ENCODE results near the gene FCRL2. TPM values are rescaled to one million over a fixed set of nuclear protein-coding genes. Genes with fewer than 3 reads are reported as not detected.
"Not testable (repeated sequence)": the region's sequence is repeated elsewhere in the genome, so short reads cannot be mapped to it uniquely, and the experiment has no call there.

FCRL2 gene
- total RNA-seq, 4 donors from 2014 or later, result 0.47 to 114 (median 2.7) TPM

DNA sequence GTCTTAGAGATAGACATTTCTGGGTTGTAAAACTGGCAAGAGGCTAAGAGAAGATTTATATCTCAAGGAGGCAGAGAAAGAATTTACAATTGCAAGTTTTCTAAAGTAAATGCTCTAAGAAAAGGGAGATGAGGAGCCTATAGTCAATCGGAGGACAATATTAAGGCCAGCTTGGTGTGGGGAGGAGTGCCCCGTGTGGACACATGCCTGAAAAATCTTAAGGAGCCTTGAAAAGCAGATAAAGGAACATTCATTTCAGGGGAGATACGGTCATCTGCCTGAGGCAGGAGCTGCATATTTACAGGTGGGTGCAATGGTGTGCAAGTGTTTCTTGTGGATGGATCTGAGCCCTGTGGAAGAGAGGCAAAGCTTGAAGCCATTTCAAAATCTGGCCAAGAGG, 25.6 kb downstream of the FCRL2 start:
- Histone ChIP-seq H3K4me3 (no peak overlapping the region), H3K27me3 (no peaks in the 10 kb centered on the region), H3K4me1 (no peaks in the 10 kb centered on the region), H3K9me3 (no peaks in the 10 kb centered on the region), H3K36me3 (no peaks in the 10 kb centered on the region), H3K27ac (no peak overlapping the region)
- no peak for DNase-seq
- TF ChIP-seq, protein P1, sequence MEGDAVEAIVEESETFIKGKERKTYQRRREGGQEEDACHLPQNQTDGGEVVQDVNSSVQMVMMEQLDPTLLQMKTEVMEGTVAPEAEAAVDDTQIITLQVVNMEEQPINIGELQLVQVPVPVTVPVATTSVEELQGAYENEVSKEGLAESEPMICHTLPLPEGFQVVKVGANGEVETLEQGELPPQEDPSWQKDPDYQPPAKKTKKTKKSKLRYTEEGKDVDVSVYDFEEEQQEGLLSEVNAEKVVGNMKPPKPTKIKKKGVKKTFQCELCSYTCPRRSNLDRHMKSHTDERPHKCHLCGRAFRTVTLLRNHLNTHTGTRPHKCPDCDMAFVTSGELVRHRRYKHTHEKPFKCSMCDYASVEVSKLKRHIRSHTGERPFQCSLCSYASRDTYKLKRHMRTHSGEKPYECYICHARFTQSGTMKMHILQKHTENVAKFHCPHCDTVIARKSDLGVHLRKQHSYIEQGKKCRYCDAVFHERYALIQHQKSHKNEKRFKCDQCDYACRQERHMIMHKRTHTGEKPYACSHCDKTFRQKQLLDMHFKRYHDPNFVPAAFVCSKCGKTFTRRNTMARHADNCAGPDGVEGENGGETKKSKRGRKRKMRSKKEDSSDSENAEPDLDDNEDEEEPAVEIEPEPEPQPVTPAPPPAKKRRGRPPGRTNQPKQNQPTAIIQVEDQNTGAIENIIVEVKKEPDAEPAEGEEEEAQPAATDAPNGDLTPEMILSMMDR (IDR thresholded peaks at IDR 0.05), result no peak
- TF ChIP-seq POLR2A (IDR thresholded peaks at IDR 0.05), result no peak

DNA sequence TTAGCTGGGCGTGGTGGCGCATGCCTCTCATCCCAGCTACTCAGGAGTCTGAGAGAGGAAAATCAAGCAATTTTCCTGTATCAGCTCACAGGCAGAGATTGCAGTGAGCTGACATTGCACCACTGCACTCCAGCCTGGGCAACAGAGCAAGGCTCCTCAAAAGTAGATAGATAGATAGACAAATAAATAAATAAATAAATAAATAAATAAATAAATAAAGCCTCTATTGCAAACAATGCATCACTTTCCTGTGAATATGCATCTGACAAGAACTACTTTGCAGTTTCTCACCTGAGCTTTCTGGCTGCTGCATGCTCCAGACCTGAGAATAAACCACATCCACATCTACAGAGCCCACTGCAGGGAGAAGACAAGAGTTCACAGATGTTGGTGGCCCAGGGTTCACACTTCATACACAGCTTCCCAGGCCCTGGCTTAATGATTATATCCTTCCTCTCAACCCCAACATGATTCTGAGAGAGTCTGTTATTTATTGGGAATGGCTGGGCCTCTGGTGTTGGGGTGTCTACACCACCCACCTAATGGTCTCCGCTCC, 28.6 kb downstream of the FCRL2 start:
- no peak for TF ChIP-seq POLR2A (IDR thresholded peaks at IDR 0.05)
- TF ChIP-seq, protein P1 (IDR thresholded peaks at IDR 0.05), result no peak
- no peak overlapping the region for H3K27ac ChIP-seq
- no peak for DNase-seq

DNA sequence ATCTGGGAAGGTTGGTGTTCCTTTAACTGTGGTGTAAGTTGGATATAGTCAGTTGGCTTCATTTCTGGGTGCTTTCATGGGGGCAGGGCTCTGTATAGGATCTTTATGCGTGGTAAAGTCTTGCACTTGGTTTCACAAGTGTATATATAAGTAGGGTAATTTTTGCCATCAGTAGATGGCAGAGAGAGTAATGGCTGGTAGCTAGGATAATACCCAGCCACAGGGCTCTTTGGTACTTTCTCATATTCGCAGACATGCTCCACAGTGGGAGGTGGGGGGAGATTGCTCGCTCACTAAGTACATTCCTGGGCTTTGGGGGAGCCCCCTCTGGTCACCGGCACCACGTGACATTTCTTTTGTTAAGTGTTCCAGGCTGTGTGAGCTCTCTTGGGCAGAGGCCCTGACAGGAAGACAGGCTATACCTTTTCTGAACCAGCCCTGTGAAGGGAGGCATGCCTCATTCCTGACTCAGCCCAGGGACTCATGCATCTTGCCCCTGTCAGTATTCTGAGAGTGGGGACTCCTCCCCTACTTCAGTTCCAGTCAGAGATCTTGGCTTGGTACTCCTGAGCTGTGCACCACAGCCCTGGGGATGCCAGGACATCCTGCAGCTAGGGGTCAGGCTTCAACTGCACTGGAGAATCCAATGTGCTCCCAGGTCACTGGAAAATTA, 37.6 kb downstream of the FCRL2 start:
- no peaks in the 10 kb centered on the region for H3K36me3 ChIP-seq
- H3K4me3 ChIP-seq, result no peak overlapping the region
- no peak for DNase-seq
- no peaks in the 10 kb centered on the region for H3K9me3 ChIP-seq
- no peaks in the 10 kb centered on the region for H3K4me1 ChIP-seq
- no peaks in the 10 kb centered on the region for H3K27me3 ChIP-seq
- no peak overlapping the region for H3K27ac ChIP-seq
- TF ChIP-seq POLR2A (IDR thresholded peaks at IDR 0.05), result no peak
- TF ChIP-seq, protein P1 (IDR thresholded peaks at IDR 0.05), result peak in 1 of 6 experiments; percentile 12

More for the DNA sequence above, 28.6 kb downstream of the FCRL2 start:
- no peaks in the 10 kb centered on the region for H3K36me3 ChIP-seq
- H3K4me3 ChIP-seq, result no peak overlapping the region
- H3K4me1 ChIP-seq, result no peaks in the 10 kb centered on the region
- H3K9me3 ChIP-seq, result no peaks in the 10 kb centered on the region
- H3K27me3 ChIP-seq, result no peaks in the 10 kb centered on the region

DNA sequence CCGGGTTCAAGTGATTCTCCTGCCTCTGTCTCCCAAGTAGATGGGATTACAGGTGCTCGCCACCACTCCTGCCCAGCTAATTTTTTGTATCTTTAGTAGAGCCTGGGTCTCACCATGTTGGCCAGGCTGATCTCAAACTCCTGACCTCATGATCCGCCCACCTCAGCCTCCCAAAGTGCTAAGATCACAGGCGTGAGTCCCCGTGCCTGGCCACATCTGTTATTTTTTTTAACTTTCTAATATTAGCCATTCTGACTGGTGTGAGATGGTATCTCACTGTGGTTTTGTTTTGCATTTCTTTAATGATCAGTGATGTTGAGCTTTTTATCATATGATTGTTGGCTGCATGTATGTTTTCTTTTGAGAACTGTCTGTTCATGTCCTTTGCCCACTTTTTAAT, 40.9 kb downstream of the FCRL2 start:
- peak overlapping the region in 1 of 4 donors; percentile 46 for H3K27ac ChIP-seq
- H3K27me3 ChIP-seq, H3K9me3 ChIP-seq, H3K36me3 ChIP-seq, H3K4me1 ChIP-seq, DNase-seq, H3K4me3 ChIP-seq: not testable (repeated sequence)

DNA sequence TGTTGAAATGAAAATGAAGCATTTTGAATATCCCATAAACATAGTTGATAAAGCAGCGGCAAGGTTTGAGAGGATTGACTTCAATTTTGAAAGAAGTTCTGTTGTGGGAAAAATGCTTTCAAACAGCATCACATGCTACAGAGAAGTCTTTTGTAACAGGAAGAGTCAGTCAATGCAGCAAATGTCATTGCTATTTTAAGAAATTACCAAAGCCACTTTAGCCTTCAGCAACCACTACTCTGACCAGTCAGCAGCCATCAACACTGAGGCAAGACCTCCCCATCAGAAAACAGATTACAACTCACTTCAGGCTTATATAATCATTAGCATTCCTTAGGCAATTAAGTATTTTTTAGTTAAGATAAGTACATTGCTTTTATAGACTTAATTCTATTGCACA, 42.6 kb downstream of the FCRL2 start:
- H3K9me3 ChIP-seq, result no peaks in the 10 kb centered on the region
- H3K4me1 ChIP-seq, result no peaks in the 10 kb centered on the region
- no peak for DNase-seq
- H3K4me3 ChIP-seq, result no peak overlapping the region
- H3K27ac ChIP-seq, result peak overlapping the region in 2 of 4 donors; percentile 26 to 46
- no peaks in the 10 kb centered on the region for H3K36me3 ChIP-seq
- H3K27me3 ChIP-seq, result no peaks in the 10 kb centered on the region
- TF ChIP-seq, protein P1 (IDR thresholded peaks at IDR 0.05), result no peak
- TF ChIP-seq POLR2A (IDR thresholded peaks at IDR 0.05), result no peak

DNA sequence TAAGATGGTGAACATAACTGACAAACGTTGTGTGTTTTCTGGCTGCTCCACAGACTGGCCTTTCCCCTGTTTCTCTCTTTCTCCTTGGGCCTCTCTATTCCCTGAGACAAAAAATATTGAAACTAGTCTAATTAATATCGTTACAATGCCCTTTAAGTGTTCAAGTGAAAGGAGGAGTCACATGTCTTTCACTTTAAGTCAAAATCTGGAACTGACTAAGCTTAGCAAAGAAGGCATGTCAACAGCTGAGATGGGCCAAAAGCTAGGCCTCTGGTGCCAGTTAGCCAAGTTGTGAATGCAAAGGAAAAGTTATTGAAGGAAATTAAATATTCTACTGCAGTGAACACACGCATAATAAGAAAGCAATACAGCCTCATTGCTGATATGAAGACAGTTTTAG, 44.2 kb downstream of the FCRL2 start:
- Histone ChIP-seq H3K36me3 (no peaks in the 10 kb centered on the region), H3K4me3 (no peak overlapping the region), H3K27me3 (no peaks in the 10 kb centered on the region), H3K9me3 (no peaks in the 10 kb centered on the region), H3K4me1 (no peaks in the 10 kb centered on the region), H3K27ac (peak overlapping the region in 1 of 4 donors; percentile 46)
- TF ChIP-seq, protein P1 (IDR thresholded peaks at IDR 0.05), result no peak
- TF ChIP-seq POLR2A (IDR thresholded peaks at IDR 0.05), result no peak
- DNase-seq, result no peak
